Panc1 (cell line): ENCODE results near the gene HERC5.

Experiments used
- CTCF ChIP-seq: fragments of 450-650 bp; IDR thresholded peaks from 2 replicates; pipeline ENCODE4 v1.5.1; 2017; ENCODE audit warnings: mild to moderate bottlenecking
- POLR2AphosphoS5 ChIP-seq: IDR thresholded peaks from 2 replicates; pipeline ENCODE4 v1.6.1; 2012; ENCODE audit warnings: mild to moderate bottlenecking, low read depth, low read length, moderate library complexity

GRCh38 chr4:88526221-88526815 is 69.4 kb downstream of the HERC5 start:
- TF ChIP-seq CTCF (peak; percentile 28; the same call in 1 of the 2 replicates), POLR2AphosphoS5 (no peak)
